Head of caudate nucleus (tissue), 42 donors: Measurements from ENCODE around the gene ZNF518B.

Experiments
- DNase-seq, 42 donors: peaks; one replicate each; pipeline versions ENCODE4 v3.0.0 to v3.0.0-alpha.2; 2020 to 2021; ENCODE audit warnings: mixed read lengths in 7 of 42
- intact Hi-C: fragments of 100-400 bp; cut with DNase I; formaldehyde crosslinking; loops from one replicate; pipeline ENCODE4 v1.15.0; 2022

ZNF518B gene

GRCh38 chr4:10457255-10457801, at the start of gene ZNF518B:
ZNF518B (minus strand) TSS chr4:10457426; CDS start chr4:10446328, 11,098 bp downstream.
- intact Hi-C loops: no loop called here
- peak in 41 of 42 donors; percentile 22 to 80 (median 55) for DNase-seq

GRCh38 chr4:10506077-10506476, 48.9 kb upstream of the ZNF518B start:
- intact Hi-C loops: no loop called here

GRCh38 chr4:10504570-10505179, 47.4 kb upstream of the ZNF518B start:
- intact Hi-C loops: no loop called here
- no peak for DNase-seq

More at GRCh38 chr4:10506077-10506476, 48.9 kb upstream of the ZNF518B start:
- DNase-seq: no peak

- no peak for DNase-seq
- intact Hi-C loops: no loop called here
These were observed 45.5 kb upstream of the ZNF518B start for GRCh38 chr4:10502717-10503116.

- intact Hi-C loops: no loop called here
- DNase-seq: no peak
These were observed 43.5 kb upstream of the ZNF518B start for GRCh38 chr4:10500776-10501175.

GRCh38 chr4:10496200-10496599, 39.0 kb upstream of the ZNF518B start:
- intact Hi-C loops: no loop called here
- no peak for DNase-seq

- DNase-seq: no peak
- intact Hi-C loops: no loop called here
These were observed 38.4 kb upstream of the ZNF518B start for GRCh38 chr4:10495651-10496050.

- DNase-seq: no peak
- intact Hi-C loops: no loop called here
These were observed 35.2 kb upstream of the ZNF518B start for GRCh38 chr4:10492464-10492863.

GRCh38 chr4:10491401-10491800, 34.2 kb upstream of the ZNF518B start:
- DNase-seq: no peak
- intact Hi-C loops: no loop called here

- intact Hi-C loops: no loop called here
- DNase-seq: no peak
These were observed 33.8 kb upstream of the ZNF518B start for GRCh38 chr4:10490996-10491395.

GRCh38 chr4:10482913-10483312, 25.7 kb upstream of the ZNF518B start:
- intact Hi-C loops: no loop called here

GRCh38 chr4:10480616-10481015, 23.4 kb upstream of the ZNF518B start:
- no peak for DNase-seq
- intact Hi-C loops: no loop called here

More at GRCh38 chr4:10482913-10483312, 25.7 kb upstream of the ZNF518B start:
- DNase-seq: no peak

GRCh38 chr4:10478621-10479020, 21.4 kb upstream of the ZNF518B start:
- intact Hi-C loops: no loop called here
- no peak for DNase-seq

- DNase-seq: no peak
- intact Hi-C loops: no loop called here
These were observed 13.3 kb upstream of the ZNF518B start for GRCh38 chr4:10470505-10470904.

GRCh38 chr4:10466161-10466560, 8.9 kb upstream of the ZNF518B start:
- no peak for DNase-seq
- intact Hi-C loops: no loop called here

- intact Hi-C loops: no loop called here
- no peak for DNase-seq
These were observed 5.7 kb upstream of the ZNF518B start for GRCh38 chr4:10462876-10463275.

- intact Hi-C loops: no loop called here
- no peak for DNase-seq
These were observed 4.7 kb upstream of the ZNF518B start for GRCh38 chr4:10461850-10462400.

- peak in 18 of 42 donors; percentile 4 to 49 (median 24) for DNase-seq
- intact Hi-C loops: no loop called here
These were observed 4.0 kb upstream of the ZNF518B start for GRCh38 chr4:10461091-10461849.

GRCh38 chr4:10460313-10461047, 3.3 kb upstream of the ZNF518B start:
- intact Hi-C loops: no loop called here
- DNase-seq: no peak

GRCh38 chr4:10459305-10459704, 2.1 kb upstream of the ZNF518B start:
- DNase-seq: no peak
- intact Hi-C loops: no loop called here
